H9 (cell line): ENCODE data around the gene B3GALT5. TPM values are rescaled to one million over a fixed set of nuclear protein-coding genes. Genes with fewer than 3 reads are reported as not detected.

Experiments
- DNase-seq: peaks from one replicate; pipeline ENCODE4 v3.0.0-alpha.2; 2017
- H2AFZ ChIP-seq: one replicate; pipeline ENCODE4 v1.6.1; 2013; ENCODE audit warnings: mild to moderate bottlenecking, low read length, control low read depth, moderate library complexity
- H2AK5ac ChIP-seq: 2 replicates; pipeline ENCODE4 v1.6.1; 2013; ENCODE audit warnings: low read length, control low read depth, mixed read lengths; ENCODE audit not compliant: insufficient read length
- H2BK120ac ChIP-seq: one replicate; pipeline ENCODE4 v1.6.1; 2013; ENCODE audit warnings: low read depth, mild to moderate bottlenecking, low read length, control low read depth, inconsistent platforms; ENCODE audit not compliant: poor library complexity, severe bottlenecking
- H2BK12ac ChIP-seq: 2 replicates; pipeline ENCODE4 v1.6.1; 2013; ENCODE audit warnings: low read length, control low read depth, mixed read lengths, low read depth; ENCODE audit not compliant: insufficient read length
- H2BK15ac ChIP-seq: 2 replicates; pipeline ENCODE4 v1.6.1; 2013; ENCODE audit warnings: low read depth, low read length, control low read depth
- H2BK20ac ChIP-seq: one replicate; pipeline ENCODE4 v1.6.1; 2013; ENCODE audit warnings: low read depth, mild to moderate bottlenecking, low read length, control low read depth, inconsistent platforms; ENCODE audit not compliant: poor library complexity, severe bottlenecking
- H2BK5ac ChIP-seq: 2 replicates; pipeline ENCODE4 v1.6.1; 2013; ENCODE audit warnings: low read length, control low read depth, mixed read lengths; ENCODE audit not compliant: insufficient read length
- H3K14ac ChIP-seq: 2 replicates; pipeline ENCODE4 v1.6.1; 2013; ENCODE audit warnings: low read length, control low read depth; ENCODE audit not compliant: insufficient read depth
- H3K18ac ChIP-seq: 2 replicates; pipeline ENCODE4 v1.6.1; 2013; ENCODE audit warnings: low read depth, mild to moderate bottlenecking, mixed read lengths, low read length, control low read depth; ENCODE audit not compliant: insufficient read length
- H3K23ac ChIP-seq: 2 replicates; pipeline ENCODE4 v1.6.1; 2013; ENCODE audit warnings: low read length, control low read depth, mixed read lengths, low read depth; ENCODE audit not compliant: insufficient read length
- H3K23me2 ChIP-seq: 2 replicates; pipeline ENCODE4 v1.6.1; 2013; ENCODE audit warnings: low read depth, mild to moderate bottlenecking, mixed read lengths, low read length, control low read depth; ENCODE audit not compliant: insufficient read length, poor library complexity, severe bottlenecking
- H3K27ac ChIP-seq: 2 replicates; pipeline ENCODE4 v1.5.1; 2013; ENCODE audit warnings: low read length, control low read depth, mixed read lengths, low read depth; ENCODE audit not compliant: insufficient read length
- H3K27me3 ChIP-seq: 2 replicates; pipeline ENCODE4 v1.6.1; 2013; ENCODE audit warnings: low read length, control low read depth, inconsistent platforms; ENCODE audit not compliant: insufficient read depth
- H3K4ac ChIP-seq: 2 replicates; pipeline ENCODE4 v1.6.1; 2013; ENCODE audit warnings: low read depth, mild to moderate bottlenecking, control low read depth, inconsistent platforms, low read length, moderate library complexity
- H3K4me1 ChIP-seq: 2 replicates; pipeline ENCODE4 v1.6.1; 2013; ENCODE audit warnings: low read length, control low read depth, inconsistent platforms; ENCODE audit not compliant: insufficient read depth
- H3K4me2 ChIP-seq: 2 replicates; pipeline ENCODE4 v1.6.1; 2013; ENCODE audit warnings: low read length, control low read depth, mixed read lengths; ENCODE audit not compliant: insufficient read length, insufficient read depth
- H3K56ac ChIP-seq: 2 replicates; pipeline ENCODE4 v1.6.1; 2013; ENCODE audit warnings: low read depth, mild to moderate bottlenecking, mixed read lengths, low read length, control low read depth; ENCODE audit not compliant: insufficient read length
- H3K79me1 ChIP-seq: 2 replicates; pipeline ENCODE4 v1.6.1; 2013; ENCODE audit warnings: low read depth, mild to moderate bottlenecking, moderate library complexity, low read length, control low read depth, inconsistent platforms; ENCODE audit not compliant: insufficient read depth, poor library complexity, severe bottlenecking
- H3K79me2 ChIP-seq: 2 replicates; pipeline ENCODE4 v1.6.1; 2013; ENCODE audit warnings: low read length, control low read depth, inconsistent platforms; ENCODE audit not compliant: insufficient read depth
- H3K9ac ChIP-seq: 2 replicates; pipeline ENCODE4 v1.6.1; 2013; ENCODE audit warnings: low read length, control low read depth, mixed read lengths; ENCODE audit not compliant: insufficient read length; ENCODE audit errors: extremely low read depth
- H3K9me3 ChIP-seq: one replicate; pipeline ENCODE4 v1.6.1; 2013; ENCODE audit warnings: low read depth, low read length, inconsistent platforms; ENCODE audit not compliant: control insufficient read depth
- H3T11ph ChIP-seq: one replicate; pipeline ENCODE4 v1.6.1; 2013; ENCODE audit warnings: mild to moderate bottlenecking, low read length, control low read depth, inconsistent platforms
- H4K20me1 ChIP-seq: one replicate; pipeline ENCODE4 v1.6.1; 2013; ENCODE audit not compliant: control insufficient read depth, insufficient read length, insufficient read depth
- H4K5ac ChIP-seq: 2 replicates; pipeline ENCODE4 v1.6.1; 2013; ENCODE audit warnings: low read depth, mild to moderate bottlenecking, mixed read lengths, low read length, control low read depth; ENCODE audit not compliant: insufficient read length
- H4K8ac ChIP-seq: replicated peaks from 2 replicates; pipeline ENCODE4 v1.6.1; 2013; ENCODE audit warnings: low read length, control low read depth, mixed read lengths, low read depth; ENCODE audit not compliant: insufficient read length
- H4K91ac ChIP-seq: 2 replicates; pipeline ENCODE4 v1.6.1; 2013; ENCODE audit warnings: low read depth, mild to moderate bottlenecking, moderate library complexity, mixed read lengths, low read length, control low read depth; ENCODE audit not compliant: insufficient read length
- H3K27ac Mint-ChIP-seq, 3 experiments: 2 replicates in 2 of 3; 3 replicates in 1 of 3; pipeline ENCODE4 v1.8.0; 2020 to 2021; ENCODE audit warnings: mixed read lengths in 3 of 3, mild to moderate bottlenecking in 1 of 3, moderate library complexity in 1 of 3
- H3K27me3 Mint-ChIP-seq: 2 replicates; pipeline ENCODE4 v1.8.0; 2021; ENCODE audit warnings: low read depth, mild to moderate bottlenecking, moderate library complexity, mixed read lengths
- H3K36me3 Mint-ChIP-seq, 3 experiments: 2 replicates in 2 of 3; 3 replicates in 1 of 3; pipeline ENCODE4 v1.8.0; 2020 to 2021; ENCODE audit warnings: low read depth in 3 of 3, mixed read lengths in 3 of 3; ENCODE audit not compliant: insufficient read depth in 1 of 3
- H3K4me1 Mint-ChIP-seq, 2 experiments: 2 replicates each; pipeline ENCODE4 v1.8.0; 2020; ENCODE audit warnings: mixed read lengths in 2 of 2
- H3K4me3 Mint-ChIP-seq, 2 experiments: 2 replicates in 1 of 2; 3 replicates in 1 of 2; pipeline ENCODE4 v1.8.0; 2020 to 2021; ENCODE audit warnings: mild to moderate bottlenecking in 2 of 2, mixed read lengths in 2 of 2, moderate library complexity in 1 of 2
- H3K9me3 Mint-ChIP-seq, 2 experiments: 2 replicates in 1 of 2; 3 replicates in 1 of 2; pipeline ENCODE4 v1.8.0; 2020; ENCODE audit warnings: mild to moderate bottlenecking in 2 of 2, mixed read lengths in 2 of 2, moderate library complexity in 1 of 2
- CTCF ChIP-seq: fragments of 200-600 bp; sonication (generic); conservative IDR thresholded peaks from 3 replicates; pipeline ENCODE4 v1.8.0; 2021; ENCODE audit warnings: antibody characterized with exemption, mild to moderate bottlenecking
- WGBS: extraction: QIAGEN DNeasy Blood & Tissue Kit; methylation state at CpG from one replicate; pipeline ENCODE4 v1.1.7; 2013; ENCODE audit warnings: missing lambda C conversion rate, low lambda C conversion rate, mixed read lengths; ENCODE audit not compliant: insufficient read length; ENCODE audit errors: extremely low coverage; 5-methylcytosine and 5-hydroxymethylcytosine counted together
- total RNA-seq: library from RNA; stranded (reverse); gene quantifications from 2 replicates; pipeline ENCODE4 v1.2.1, GENCODE V29; 2021

Gene B3GALT5
- total RNA-seq, 1 experiment from 2014 or later: 24.7 TPM

DNA sequence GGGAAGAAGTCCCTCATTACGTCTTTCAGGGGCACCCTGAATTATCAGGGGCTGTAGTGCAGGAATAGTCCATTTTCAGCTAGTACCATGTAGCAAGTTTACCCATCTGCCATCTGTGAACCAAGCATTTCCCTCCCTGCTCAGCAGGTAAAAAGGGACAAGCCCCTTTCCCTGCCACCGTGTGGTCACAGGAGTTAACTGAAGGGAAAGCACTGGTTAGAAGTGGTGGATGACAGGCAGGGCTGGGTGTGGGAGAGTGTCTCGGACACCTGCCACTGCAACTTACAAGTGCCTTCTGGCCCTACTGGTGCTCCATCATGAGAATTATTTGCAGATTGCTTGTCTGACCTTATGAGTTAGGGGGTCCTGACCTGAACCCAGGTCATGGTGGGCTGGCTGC, 100.2 kb downstream of the B3GALT5 start:
- Mint-ChIP-seq H3K4me3 (no peak overlapping the region), H3K9me3 (no peaks in the 10 kb centered on the region; a peak in 1 of 5 replicates), H3K36me3 (peaks cover 0 to 25% (median 10%) of the 10 kb centered on the region in 3 experiments; a peak in 4 of 7 replicates), H3K27ac (no peak overlapping the region), H3K27me3 (no peaks in the 10 kb centered on the region), H3K4me1 (peaks cover 13 to 29% of the 10 kb centered on the region in 2 experiments)
- no peak overlapping the region for H3K4me2 ChIP-seq
- H3K23me2 ChIP-seq: no peaks in the 10 kb centered on the region
- no peaks in the 10 kb centered on the region for H3K9me3 ChIP-seq
- no peak overlapping the region for H3K18ac ChIP-seq
- H3K56ac ChIP-seq: no peak overlapping the region
- no peak overlapping the region for H3K14ac ChIP-seq
- WGBS: no CpG with 5 or more reads among the region's 3 CpGs
- H2BK12ac ChIP-seq: no peak overlapping the region
- no peak overlapping the region for H2BK120ac ChIP-seq
- H3K79me2 ChIP-seq: no peaks in the 10 kb centered on the region
- no peaks in the 10 kb centered on the region for H3K79me1 ChIP-seq
- DNase-seq: peak; percentile 58
- H3K4ac ChIP-seq: no peak overlapping the region
- no peak overlapping the region for H4K5ac ChIP-seq
- H2BK5ac ChIP-seq: no peak overlapping the region
- no peak overlapping the region for H3T11ph ChIP-seq
- no peak overlapping the region for H2BK20ac ChIP-seq
- H2AFZ ChIP-seq: no peak overlapping the region
- no peak overlapping the region for H2BK15ac ChIP-seq
- no peak overlapping the region for H3K27ac ChIP-seq
- no peak overlapping the region for H3K23ac ChIP-seq
- no peaks in the 10 kb centered on the region for H4K20me1 ChIP-seq
- no peaks in the 10 kb centered on the region for H3K27me3 ChIP-seq
- no peak overlapping the region for H4K8ac ChIP-seq
- no peak overlapping the region for H4K91ac ChIP-seq
- peaks cover 4% of the 10 kb centered on the region for H3K4me1 ChIP-seq
- TF ChIP-seq CTCF: peak; percentile 56
- H2AK5ac ChIP-seq: no peak overlapping the region
- no peak overlapping the region for H3K9ac ChIP-seq
